ENCODE data around the gene ITGAL.
A peak's percentile ranks its signal among the peaks of the same experiment; 100 is the strongest.
"Not testable (repeated sequence)": the region's sequence is repeated elsewhere in the genome, so short reads cannot be mapped to it uniquely, and the experiment has no call there.

Gene ITGAL

GRCh38 chr16:30535106-30535776, 62.7 kb downstream of the ITGAL start:
- Histone ChIP-seq H3K27me3 (replicated peaks; ENCODE audit: insufficient read depth, low read length) (no peaks in the 10 kb centered on the region), H3K9me2 (replicated peaks; ENCODE audit: insufficient read depth, low read length) (no peaks in the 10 kb centered on the region), H3F3A (ENCODE audit: insufficient read depth, low read length) (no peaks in the 10 kb centered on the region), H3K27ac (ENCODE audit: low read length) (peak overlapping the region; percentile 76; the same call in 1 of the 2 replicates), H3K36me3 (replicated peaks; ENCODE audit: insufficient read depth, low read length) (no peaks in the 10 kb centered on the region), H2AFZ (ENCODE audit: low read length) (peak overlapping the region; percentile 89), H3K79me2 (ENCODE audit: low read length) (peaks cover 33% of the 10 kb centered on the region), H3K9ac (ENCODE audit: low read length) (peak overlapping the region; percentile 98), H4K20me1 (ENCODE audit: insufficient read depth, low read length) (no peaks in the 10 kb centered on the region), H3K4me3 (ENCODE audit: low read length) (peak overlapping the region; percentile 67), H3K4me1 (ENCODE audit: low read length) (peaks cover 6% of the 10 kb centered on the region; the same call in 1 of the 2 replicates), H3K9me3 (replicated peaks; ENCODE audit: insufficient read depth, low read length) (no peaks in the 10 kb centered on the region), H3K4me2 (ENCODE audit: low read depth, low read length) (peak overlapping the region; percentile 88)
- no peak for DNase-seq
- TF ChIP-seq CTCF (IDR thresholded peaks at IDR 0.05; ENCODE audit: low read length) (no peak), EZH2phosphoT487 (IDR thresholded peaks at IDR 0.05; ENCODE audit: low read length) (no peak), EZH2 (optimal IDR thresholded peaks at IDR 0.05; ENCODE audit: low read depth, low read length) (no peak)

GRCh38 chr16:30535777-30536190, 63.2 kb downstream of the ITGAL start:
- Histone ChIP-seq H3K9ac (ENCODE audit: low read length) (no peak overlapping the region), H4K20me1 (ENCODE audit: insufficient read depth, low read length) (no peaks in the 10 kb centered on the region), H2AFZ (ENCODE audit: low read length) (peak overlapping the region; percentile 89; the same call in 1 of the 2 replicates), H3K79me2 (ENCODE audit: low read length) (peaks cover 33% of the 10 kb centered on the region), H3K9me3 (replicated peaks; ENCODE audit: insufficient read depth, low read length) (no peaks in the 10 kb centered on the region), H3K36me3 (replicated peaks; ENCODE audit: insufficient read depth, low read length) (no peaks in the 10 kb centered on the region), H3F3A (ENCODE audit: insufficient read depth, low read length) (no peaks in the 10 kb centered on the region), H3K4me3 (ENCODE audit: low read length) (peak overlapping the region; percentile 67), H3K4me1 (ENCODE audit: low read length) (peaks cover 6% of the 10 kb centered on the region; the same call in 1 of the 2 replicates), H3K4me2 (ENCODE audit: low read depth, low read length) (peak overlapping the region; percentile 88), H3K27ac (ENCODE audit: low read length) (no peak overlapping the region), H3K27me3 (replicated peaks; ENCODE audit: insufficient read depth, low read length) (no peaks in the 10 kb centered on the region), H3K9me2 (replicated peaks; ENCODE audit: insufficient read depth, low read length) (no peaks in the 10 kb centered on the region)
- TF ChIP-seq EZH2phosphoT487 (IDR thresholded peaks at IDR 0.05; ENCODE audit: low read length) (no peak), EZH2 (optimal IDR thresholded peaks at IDR 0.05; ENCODE audit: low read depth, low read length) (no peak), CTCF (IDR thresholded peaks at IDR 0.05; ENCODE audit: low read length) (no peak; the same call in 1 of the 2 replicates)
- no peak for DNase-seq

- H2AFZ ChIP-seq (ENCODE audit: low read length); H3K4me3 ChIP-seq (ENCODE audit: low read length); H3K9ac ChIP-seq (ENCODE audit: low read length); H3K9me2 ChIP-seq (replicated peaks; ENCODE audit: insufficient read depth, low read length); H3K27me3 ChIP-seq (replicated peaks; ENCODE audit: insufficient read depth, low read length); H3F3A ChIP-seq (ENCODE audit: insufficient read depth, low read length); H3K9me3 ChIP-seq (replicated peaks; ENCODE audit: insufficient read depth, low read length); H3K4me2 ChIP-seq (ENCODE audit: low read depth, low read length); H3K4me1 ChIP-seq (ENCODE audit: low read length); H3K27ac ChIP-seq (ENCODE audit: low read length); DNase-seq; H4K20me1 ChIP-seq (ENCODE audit: insufficient read depth, low read length); H3K36me3 ChIP-seq (replicated peaks; ENCODE audit: insufficient read depth, low read length): not testable (repeated sequence)
- peaks cover 33% of the 10 kb centered on the region for H3K79me2 ChIP-seq (ENCODE audit: low read length)
Measured at GRCh38 chr16:30536391-30537024, 64.0 kb downstream of the ITGAL start.

Measured in MM.1S (cell line).